HL-60 (cell line): ENCODE results near the gene LRSAM1.

Source experiments
- GABPA ChIP-seq: IDR thresholded peaks from 2 replicates; pipeline ENCODE4 v1.6.1; 2012; ENCODE audit warnings: low read depth
- POLR2AphosphoS5 ChIP-seq: IDR thresholded peaks from 2 replicates; pipeline ENCODE4 v1.6.1; 2012; ENCODE audit warnings: low read depth
- SPI1 ChIP-seq: IDR thresholded peaks from 2 replicates; pipeline ENCODE4 v1.6.1; 2012; ENCODE audit warnings: low read depth, mild to moderate bottlenecking, borderline replicate concordance
- TF ChIP-seq, protein P1 (sequence below): IDR thresholded peaks from 2 replicates; pipeline ENCODE4 v1.6.1; 2012; ENCODE audit warnings: low read depth; ENCODE audit not compliant: insufficient replicate concordance
- TF ChIP-seq, protein P2 (sequence below): IDR thresholded peaks from one replicate; pipeline ENCODE4 v1.5.1; 2011; ENCODE audit warnings: low read length, control low read depth, inconsistent platforms; ENCODE audit not compliant: insufficient read depth

DNA sequence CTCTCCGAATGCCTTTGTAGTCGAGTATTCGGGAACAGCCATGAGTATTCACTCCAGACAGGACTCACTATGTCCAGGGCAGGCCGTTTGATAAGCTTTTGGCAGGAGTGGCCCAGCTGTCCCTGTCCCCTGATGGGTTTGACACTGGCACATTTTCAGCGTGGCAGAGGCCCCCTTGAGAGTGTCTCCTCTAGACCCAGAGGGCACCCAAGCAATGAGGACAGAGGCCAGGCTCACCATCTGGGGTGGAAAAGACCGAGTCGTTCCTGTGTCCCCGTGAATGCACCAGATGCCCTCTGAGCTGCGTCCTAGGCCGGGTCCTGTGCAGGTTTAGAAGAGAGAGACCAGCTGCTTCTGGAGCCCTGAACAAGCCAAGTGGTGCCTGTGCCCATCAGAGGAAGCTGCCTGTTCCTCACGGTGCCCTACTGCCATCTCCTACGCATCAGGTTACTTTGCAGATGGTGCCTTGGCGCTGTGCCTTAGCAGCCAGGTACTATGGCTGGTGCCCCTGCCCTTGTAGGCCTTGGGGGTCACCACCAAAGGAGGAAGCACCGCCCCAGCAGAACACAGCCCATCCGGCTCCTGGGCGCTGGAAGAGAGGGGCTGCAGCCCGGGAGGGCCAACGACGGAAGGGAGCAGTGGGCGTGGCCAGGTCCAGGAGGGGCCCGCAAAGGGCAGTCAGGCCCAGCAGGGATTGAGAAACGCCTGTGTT lies 42.4 kb downstream of the LRSAM1 start:
- TF ChIP-seq, protein P1, sequence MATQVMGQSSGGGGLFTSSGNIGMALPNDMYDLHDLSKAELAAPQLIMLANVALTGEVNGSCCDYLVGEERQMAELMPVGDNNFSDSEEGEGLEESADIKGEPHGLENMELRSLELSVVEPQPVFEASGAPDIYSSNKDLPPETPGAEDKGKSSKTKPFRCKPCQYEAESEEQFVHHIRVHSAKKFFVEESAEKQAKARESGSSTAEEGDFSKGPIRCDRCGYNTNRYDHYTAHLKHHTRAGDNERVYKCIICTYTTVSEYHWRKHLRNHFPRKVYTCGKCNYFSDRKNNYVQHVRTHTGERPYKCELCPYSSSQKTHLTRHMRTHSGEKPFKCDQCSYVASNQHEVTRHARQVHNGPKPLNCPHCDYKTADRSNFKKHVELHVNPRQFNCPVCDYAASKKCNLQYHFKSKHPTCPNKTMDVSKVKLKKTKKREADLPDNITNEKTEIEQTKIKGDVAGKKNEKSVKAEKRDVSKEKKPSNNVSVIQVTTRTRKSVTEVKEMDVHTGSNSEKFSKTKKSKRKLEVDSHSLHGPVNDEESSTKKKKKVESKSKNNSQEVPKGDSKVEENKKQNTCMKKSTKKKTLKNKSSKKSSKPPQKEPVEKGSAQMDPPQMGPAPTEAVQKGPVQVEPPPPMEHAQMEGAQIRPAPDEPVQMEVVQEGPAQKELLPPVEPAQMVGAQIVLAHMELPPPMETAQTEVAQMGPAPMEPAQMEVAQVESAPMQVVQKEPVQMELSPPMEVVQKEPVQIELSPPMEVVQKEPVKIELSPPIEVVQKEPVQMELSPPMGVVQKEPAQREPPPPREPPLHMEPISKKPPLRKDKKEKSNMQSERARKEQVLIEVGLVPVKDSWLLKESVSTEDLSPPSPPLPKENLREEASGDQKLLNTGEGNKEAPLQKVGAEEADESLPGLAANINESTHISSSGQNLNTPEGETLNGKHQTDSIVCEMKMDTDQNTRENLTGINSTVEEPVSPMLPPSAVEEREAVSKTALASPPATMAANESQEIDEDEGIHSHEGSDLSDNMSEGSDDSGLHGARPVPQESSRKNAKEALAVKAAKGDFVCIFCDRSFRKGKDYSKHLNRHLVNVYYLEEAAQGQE: no peak
- TF ChIP-seq, protein P2, sequence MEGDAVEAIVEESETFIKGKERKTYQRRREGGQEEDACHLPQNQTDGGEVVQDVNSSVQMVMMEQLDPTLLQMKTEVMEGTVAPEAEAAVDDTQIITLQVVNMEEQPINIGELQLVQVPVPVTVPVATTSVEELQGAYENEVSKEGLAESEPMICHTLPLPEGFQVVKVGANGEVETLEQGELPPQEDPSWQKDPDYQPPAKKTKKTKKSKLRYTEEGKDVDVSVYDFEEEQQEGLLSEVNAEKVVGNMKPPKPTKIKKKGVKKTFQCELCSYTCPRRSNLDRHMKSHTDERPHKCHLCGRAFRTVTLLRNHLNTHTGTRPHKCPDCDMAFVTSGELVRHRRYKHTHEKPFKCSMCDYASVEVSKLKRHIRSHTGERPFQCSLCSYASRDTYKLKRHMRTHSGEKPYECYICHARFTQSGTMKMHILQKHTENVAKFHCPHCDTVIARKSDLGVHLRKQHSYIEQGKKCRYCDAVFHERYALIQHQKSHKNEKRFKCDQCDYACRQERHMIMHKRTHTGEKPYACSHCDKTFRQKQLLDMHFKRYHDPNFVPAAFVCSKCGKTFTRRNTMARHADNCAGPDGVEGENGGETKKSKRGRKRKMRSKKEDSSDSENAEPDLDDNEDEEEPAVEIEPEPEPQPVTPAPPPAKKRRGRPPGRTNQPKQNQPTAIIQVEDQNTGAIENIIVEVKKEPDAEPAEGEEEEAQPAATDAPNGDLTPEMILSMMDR: no peak
- TF ChIP-seq POLR2AphosphoS5 (no peak), GABPA (no peak), SPI1 (no peak)
